Measurements from ENCODE around the gene LSM14A.
A peak's percentile ranks its signal among the peaks of the same experiment; 100 is the strongest.
"Not testable (repeated sequence)": the region's sequence is repeated elsewhere in the genome, so short reads cannot be mapped to it uniquely, and the experiment has no call there.

The LSM14A gene

GRCh38 chr19:34171877-34172660 lies at the start of gene LSM14A:
Gene LSM14A (plus strand): TSS chr19:34172504. CDS start chr19:34172643, 139 bp downstream.
- peak; percentile 69 for DNase-seq

GRCh38 chr19:34124828-34125227 lies 47.5 kb upstream of the LSM14A start:
- DNase-seq, result no peak

- DNase-seq, result no peak
Observed at GRCh38 chr19:34126966-34127365, 45.3 kb upstream of the LSM14A start.

GRCh38 chr19:34127684-34128189 lies 44.6 kb upstream of the LSM14A start:
- no peak for DNase-seq

- no peak for DNase-seq
Observed at GRCh38 chr19:34128558-34129250, 43.6 kb upstream of the LSM14A start.

GRCh38 chr19:34131100-34131499 lies 41.2 kb upstream of the LSM14A start:
- no peak for DNase-seq

- not testable (repeated sequence) for DNase-seq
Observed at GRCh38 chr19:34132145-34132544, 40.2 kb upstream of the LSM14A start.

GRCh38 chr19:34132706-34133105 lies 39.6 kb upstream of the LSM14A start:
- not testable (repeated sequence) for DNase-seq

- peak; percentile 63 for DNase-seq
Observed at GRCh38 chr19:34134190-34135053, 37.9 kb upstream of the LSM14A start.

- no peak for DNase-seq
Observed at GRCh38 chr19:34135054-34135800, 37.1 kb upstream of the LSM14A start.

- DNase-seq, result no peak
Observed at GRCh38 chr19:34135821-34136611, 36.3 kb upstream of the LSM14A start.

GRCh38 chr19:34141025-34141424 lies 31.3 kb upstream of the LSM14A start:
- DNase-seq, result no peak

GRCh38 chr19:34142440-34142839 lies 29.9 kb upstream of the LSM14A start:
- DNase-seq, result no peak

GRCh38 chr19:34145741-34146202 lies 26.5 kb upstream of the LSM14A start:
- no peak for DNase-seq

- DNase-seq, result no peak
Observed at GRCh38 chr19:34148658-34149185, 23.6 kb upstream of the LSM14A start.

- DNase-seq, result no peak
Observed at GRCh38 chr19:34149873-34150272, 22.4 kb upstream of the LSM14A start.

- DNase-seq, result no peak
Observed at GRCh38 chr19:34150558-34150957, 21.7 kb upstream of the LSM14A start.

- no peak for DNase-seq
Observed at GRCh38 chr19:34151439-34151838, 20.9 kb upstream of the LSM14A start.

GRCh38 chr19:34154401-34154800 lies 17.9 kb upstream of the LSM14A start:
- no peak for DNase-seq

- no peak for DNase-seq
Observed at GRCh38 chr19:34155686-34156085, 16.6 kb upstream of the LSM14A start.

- not testable (repeated sequence) for DNase-seq
Observed at GRCh38 chr19:34158966-34159365, 13.3 kb upstream of the LSM14A start.

All from NCI-H1048 (cell line).